ENCODE measurements around the gene CLRN1. TPM values are rescaled to one million over a fixed set of nuclear protein-coding genes. Genes with fewer than 3 reads are reported as not detected.

Gene CLRN1
- total RNA-seq, 2 experiments from 2014 or later, result not detected

DNA sequence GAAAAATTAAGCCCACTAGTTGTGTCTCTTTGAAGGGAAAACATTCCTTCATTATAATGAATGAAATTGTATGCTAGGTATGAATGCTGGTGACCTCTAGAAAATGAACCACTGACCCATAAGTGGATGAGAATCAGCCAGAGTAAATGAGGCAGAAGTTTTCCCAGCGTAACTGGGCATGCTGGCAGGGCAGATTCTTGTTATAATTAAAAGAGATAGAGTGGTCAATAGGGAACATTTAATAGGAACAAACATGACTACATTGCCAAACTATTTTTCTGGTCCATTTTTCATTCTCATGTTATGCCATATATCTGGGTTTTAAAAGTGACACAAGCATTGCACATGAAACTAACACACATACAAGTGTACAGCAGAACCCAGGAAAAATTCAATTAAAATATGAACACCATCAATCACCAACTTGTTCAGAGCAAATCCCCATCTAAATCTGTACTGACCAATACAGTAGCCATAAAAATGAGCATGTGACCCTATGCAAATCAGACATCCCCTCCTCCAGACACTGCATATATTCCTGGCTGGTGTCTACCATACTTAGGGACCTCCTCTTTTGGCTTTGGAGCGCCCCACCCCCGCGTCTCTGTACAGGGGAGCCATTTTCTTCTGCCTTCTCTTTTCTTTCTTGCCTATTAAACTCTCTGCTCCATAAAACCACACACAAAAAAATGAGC lies 4.0 kb downstream of the CLRN1 start:
- Histone ChIP-seq H3K36me3 (ENCODE audit: insufficient read depth, low read length) (no peaks in the 10 kb centered on the region), H3K9me2 (ENCODE audit: insufficient read depth, low read length) (no peaks in the 10 kb centered on the region), H3K4me1 (ENCODE audit: insufficient read depth, low read length, poor library complexity, severe bottlenecking) (no peaks in the 10 kb centered on the region), H2AFZ (ENCODE audit: low read length) (no peak overlapping the region), H4K20me1 (ENCODE audit: insufficient read depth, low read length) (no peaks in the 10 kb centered on the region), H3K4me3 (ENCODE audit: low read depth, low read length, poor library complexity, severe bottlenecking) (no peak overlapping the region), H3K27ac (ENCODE audit: low read depth, low read length, poor library complexity, severe bottlenecking) (no peak overlapping the region), H3K79me2 (ENCODE audit: insufficient read depth, low read depth, low read length) (no peaks in the 10 kb centered on the region), H3K4me2 (ENCODE audit: low read length) (no peak overlapping the region), H3K9me3 (ENCODE audit: low read length) (no peaks in the 10 kb centered on the region)
- no TSS peak for BruUV-seq (replicated peaks)
- intact Hi-C loops (cut with micrococcal nuclease; ENCODE audit: unreplicated experiment), result no loop called here
- DNase-seq (ENCODE audit: low spot score), result no peak
- CTCF ChIA-PET (ENCODE audit: unreplicated experiment), result no interaction called here
- POLR2A ChIA-PET, result no interaction called here
- no peak for TF ChIP-seq EZH2phosphoT487 (IDR thresholded peaks at IDR 0.05; ENCODE audit: borderline replicate concordance, low read depth, low read length)
- TF ChIP-seq, protein P1, sequence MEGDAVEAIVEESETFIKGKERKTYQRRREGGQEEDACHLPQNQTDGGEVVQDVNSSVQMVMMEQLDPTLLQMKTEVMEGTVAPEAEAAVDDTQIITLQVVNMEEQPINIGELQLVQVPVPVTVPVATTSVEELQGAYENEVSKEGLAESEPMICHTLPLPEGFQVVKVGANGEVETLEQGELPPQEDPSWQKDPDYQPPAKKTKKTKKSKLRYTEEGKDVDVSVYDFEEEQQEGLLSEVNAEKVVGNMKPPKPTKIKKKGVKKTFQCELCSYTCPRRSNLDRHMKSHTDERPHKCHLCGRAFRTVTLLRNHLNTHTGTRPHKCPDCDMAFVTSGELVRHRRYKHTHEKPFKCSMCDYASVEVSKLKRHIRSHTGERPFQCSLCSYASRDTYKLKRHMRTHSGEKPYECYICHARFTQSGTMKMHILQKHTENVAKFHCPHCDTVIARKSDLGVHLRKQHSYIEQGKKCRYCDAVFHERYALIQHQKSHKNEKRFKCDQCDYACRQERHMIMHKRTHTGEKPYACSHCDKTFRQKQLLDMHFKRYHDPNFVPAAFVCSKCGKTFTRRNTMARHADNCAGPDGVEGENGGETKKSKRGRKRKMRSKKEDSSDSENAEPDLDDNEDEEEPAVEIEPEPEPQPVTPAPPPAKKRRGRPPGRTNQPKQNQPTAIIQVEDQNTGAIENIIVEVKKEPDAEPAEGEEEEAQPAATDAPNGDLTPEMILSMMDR (conservative IDR thresholded peaks at IDR 0.05; ENCODE audit: low read length), result no peak

DNA sequence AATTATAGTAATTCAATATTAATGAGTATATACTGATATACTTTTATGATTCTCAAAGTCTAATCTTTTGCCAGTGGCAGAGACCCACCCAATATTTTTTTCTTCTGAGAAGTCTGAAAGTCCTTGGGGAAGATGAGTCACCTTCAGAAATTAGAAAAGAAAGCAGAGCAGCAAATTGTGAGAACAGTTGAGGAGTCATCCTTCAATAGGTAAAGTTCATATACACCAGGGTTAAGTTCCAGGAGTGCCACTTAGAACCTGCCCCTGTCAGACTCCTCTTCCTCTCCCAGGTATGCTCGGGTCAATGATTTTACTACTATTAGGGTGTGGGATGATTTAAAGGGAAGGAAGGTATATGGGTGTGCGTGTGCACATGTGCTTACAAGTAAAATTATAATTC lies 7.1 kb downstream of the CLRN1 start:
- no peak for DNase-seq (ENCODE audit: low spot score)
- Histone ChIP-seq H3K79me2 (ENCODE audit: insufficient read depth, low read depth, low read length) (no peaks in the 10 kb centered on the region), H3K27ac (ENCODE audit: low read depth, low read length, poor library complexity, severe bottlenecking) (no peak overlapping the region), H3K9me3 (ENCODE audit: low read length) (no peaks in the 10 kb centered on the region), H3K36me3 (ENCODE audit: insufficient read depth, low read length) (no peaks in the 10 kb centered on the region), H3K4me3 (ENCODE audit: low read depth, low read length, poor library complexity, severe bottlenecking) (no peak overlapping the region), H3K4me1 (ENCODE audit: insufficient read depth, low read length, poor library complexity, severe bottlenecking) (no peaks in the 10 kb centered on the region), H4K20me1 (ENCODE audit: insufficient read depth, low read length) (no peaks in the 10 kb centered on the region), H3K4me2 (ENCODE audit: low read length) (no peak overlapping the region), H2AFZ (ENCODE audit: low read length) (no peak overlapping the region), H3K9me2 (ENCODE audit: insufficient read depth, low read length) (no peaks in the 10 kb centered on the region)
- intact Hi-C loops (cut with micrococcal nuclease; ENCODE audit: unreplicated experiment), result no loop called here
- POLR2A ChIA-PET, result no interaction called here
- no TSS peak for BruUV-seq (replicated peaks)
- TF ChIP-seq, protein P1 (conservative IDR thresholded peaks at IDR 0.05; ENCODE audit: low read length), result no peak
- TF ChIP-seq EZH2phosphoT487 (IDR thresholded peaks at IDR 0.05; ENCODE audit: borderline replicate concordance, low read depth, low read length), result no peak
- CTCF ChIA-PET (ENCODE audit: unreplicated experiment), result no interaction called here

- intact Hi-C loops (cut with micrococcal nuclease; ENCODE audit: unreplicated experiment), result no loop called here
- Histone ChIP-seq H3K9me2 (ENCODE audit: insufficient read depth, low read length) (no peaks in the 10 kb centered on the region), H3K4me1 (ENCODE audit: insufficient read depth, low read length, poor library complexity, severe bottlenecking) (no peaks in the 10 kb centered on the region), H2AFZ (ENCODE audit: low read length) (no peak overlapping the region), H3K9me3 (ENCODE audit: low read length) (no peaks in the 10 kb centered on the region), H3K4me2 (ENCODE audit: low read length) (no peak overlapping the region), H3K27ac (ENCODE audit: low read depth, low read length, poor library complexity, severe bottlenecking) (no peak overlapping the region), H4K20me1 (ENCODE audit: insufficient read depth, low read length) (no peaks in the 10 kb centered on the region), H3K4me3 (ENCODE audit: low read depth, low read length, poor library complexity, severe bottlenecking) (no peak overlapping the region), H3K79me2 (ENCODE audit: insufficient read depth, low read depth, low read length) (no peaks in the 10 kb centered on the region), H3K36me3 (ENCODE audit: insufficient read depth, low read length) (no peaks in the 10 kb centered on the region)
- ChIA-PET CTCF (ENCODE audit: unreplicated experiment) (no interaction called here), POLR2A (interaction anchor here (1.3 kb wide), 1 partner anchor 13 kb away, joined by 4 read pairs; no protein-coding TSS in a partner anchor)
- DNase-seq (ENCODE audit: low spot score), result no peak
- TF ChIP-seq, protein P1 (conservative IDR thresholded peaks at IDR 0.05; ENCODE audit: low read length), result no peak
- TF ChIP-seq EZH2phosphoT487 (IDR thresholded peaks at IDR 0.05; ENCODE audit: borderline replicate concordance, low read depth, low read length), result no peak
- BruUV-seq (replicated peaks), result no TSS peak
These were observed 10.6 kb downstream of the CLRN1 start for GRCh38 chr3:150961949-150962348.
